CD4-positive, alpha-beta T cell treated with Interleukin-4 for 1 hour (primary cell): Measurements from ENCODE around the gene PTBP1.
A peak's percentile ranks its signal among the peaks of the same experiment; 100 is the strongest.
"Not testable (repeated sequence)": the region's sequence is repeated elsewhere in the genome, so short reads cannot be mapped to it uniquely, and the experiment has no call there.

ENCODE experiments used
- DNase-seq, 2 donors: peaks; one replicate each; pipeline ENCODE4 v3.0.0-alpha.2; 2020 to 2022

The PTBP1 gene

DNA sequence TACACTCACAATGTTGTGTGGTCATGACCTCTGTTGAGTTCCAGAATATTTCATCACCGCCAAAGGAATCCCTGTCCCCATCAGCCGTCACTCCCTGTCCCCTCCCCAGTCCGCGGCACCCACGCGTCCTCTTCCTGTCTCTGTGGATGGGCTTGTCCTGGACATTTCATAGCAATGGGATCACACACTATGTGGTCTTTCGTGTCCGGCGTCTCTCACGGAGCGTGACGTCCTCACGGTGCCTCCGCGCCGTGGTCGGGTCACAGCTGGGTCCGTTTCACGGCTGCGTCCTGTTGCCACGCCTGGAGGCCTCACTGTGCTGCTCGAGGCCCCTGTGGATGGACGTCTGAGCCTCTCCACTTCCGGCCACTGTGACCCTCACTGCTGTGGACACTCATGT, 37.0 kb downstream of the PTBP1 start:
- DNase-seq, result no peak

DNA sequence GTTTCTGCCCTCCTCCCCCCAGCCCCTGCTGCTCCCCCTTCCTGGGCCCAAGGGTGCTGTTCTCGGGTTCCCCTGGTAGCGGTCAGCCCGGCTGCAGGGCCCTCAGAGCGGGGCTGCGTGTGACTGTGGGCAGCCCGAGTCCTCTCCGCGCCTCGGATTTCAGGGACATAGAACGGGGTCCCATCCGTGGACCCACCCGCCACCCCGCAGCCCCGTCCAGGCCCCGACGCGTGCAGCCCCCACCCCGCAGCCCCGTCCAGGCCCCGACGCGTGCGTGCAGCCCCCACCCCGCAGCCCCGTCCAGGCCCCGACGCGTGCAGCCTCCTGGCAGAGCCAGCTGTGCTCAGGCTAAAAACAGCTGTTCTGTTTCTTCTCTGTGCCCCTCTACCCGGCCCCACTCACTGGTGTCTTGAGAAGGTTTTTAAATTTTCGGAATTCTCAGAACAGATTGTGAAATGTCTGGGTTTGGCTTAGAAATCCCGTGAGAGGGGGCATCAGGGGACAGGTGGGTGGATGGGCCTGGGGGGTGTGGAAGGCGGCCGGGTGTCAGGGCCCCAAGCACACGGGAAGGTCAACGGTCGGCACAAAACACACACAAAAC, 38.1 kb downstream of the PTBP1 start:
- DNase-seq, result no peak

DNA sequence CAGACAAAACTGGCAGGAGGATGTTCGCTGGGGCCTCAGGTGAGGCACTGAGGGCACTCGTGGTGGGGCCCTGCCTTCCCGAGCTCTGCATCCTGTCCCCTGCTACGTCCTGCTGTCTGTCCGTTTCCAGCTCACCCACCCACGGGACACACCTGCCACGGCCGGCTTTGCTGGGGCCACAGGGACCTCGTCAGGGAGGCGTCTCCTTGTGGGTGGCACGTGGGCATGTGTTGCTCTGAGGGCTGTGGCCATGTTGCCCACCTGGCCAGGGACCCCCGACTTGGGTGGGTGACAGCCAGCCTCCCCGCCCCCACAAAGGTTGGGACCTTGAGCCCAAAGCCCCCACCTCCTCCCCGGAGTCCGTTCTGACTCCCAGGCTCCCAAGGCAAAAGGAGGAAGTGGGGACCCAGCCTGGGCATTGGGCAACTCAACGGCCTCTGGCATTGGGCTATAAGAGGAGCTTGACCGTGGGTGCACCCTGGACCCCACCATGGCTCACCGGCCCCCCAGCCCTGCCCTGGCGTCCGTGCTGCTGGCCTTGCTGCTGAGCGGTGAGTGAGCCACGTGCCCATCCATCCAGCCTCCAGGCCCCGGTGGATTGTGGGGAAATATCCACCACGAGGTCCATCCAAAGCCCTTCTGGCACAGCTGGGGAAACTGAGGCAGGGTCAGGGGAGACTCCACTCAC, 43.4 kb downstream of the PTBP1 start, which contains the start of gene PRTN3:
PRTN3 (plus strand) TSS at position 481 of the 688 bp plus-strand sequence; CDS start at position 491, 10 bp downstream.
- peak in 1 of 2 donors; percentile 26 for DNase-seq

DNA sequence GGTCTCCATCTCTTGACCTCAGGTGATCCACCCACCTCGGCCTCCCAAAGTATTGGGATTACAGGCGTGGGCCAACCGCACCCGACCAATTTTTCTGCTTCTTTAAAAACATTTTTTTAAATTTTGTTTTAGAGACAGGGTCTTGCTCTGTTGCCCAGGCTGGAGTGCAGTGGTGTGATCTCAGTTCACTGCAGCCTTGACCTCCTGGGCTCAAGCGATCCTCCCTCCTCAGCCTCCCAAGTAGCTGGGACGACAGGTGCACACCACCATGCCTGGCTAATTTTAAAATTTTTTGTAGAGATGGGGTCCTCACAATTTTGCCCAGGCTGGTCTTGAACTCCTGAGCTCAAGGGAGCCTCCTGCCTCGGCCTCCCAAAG, 45.5 kb downstream of the PTBP1 start:
- DNase-seq, result not testable (repeated sequence)

DNA sequence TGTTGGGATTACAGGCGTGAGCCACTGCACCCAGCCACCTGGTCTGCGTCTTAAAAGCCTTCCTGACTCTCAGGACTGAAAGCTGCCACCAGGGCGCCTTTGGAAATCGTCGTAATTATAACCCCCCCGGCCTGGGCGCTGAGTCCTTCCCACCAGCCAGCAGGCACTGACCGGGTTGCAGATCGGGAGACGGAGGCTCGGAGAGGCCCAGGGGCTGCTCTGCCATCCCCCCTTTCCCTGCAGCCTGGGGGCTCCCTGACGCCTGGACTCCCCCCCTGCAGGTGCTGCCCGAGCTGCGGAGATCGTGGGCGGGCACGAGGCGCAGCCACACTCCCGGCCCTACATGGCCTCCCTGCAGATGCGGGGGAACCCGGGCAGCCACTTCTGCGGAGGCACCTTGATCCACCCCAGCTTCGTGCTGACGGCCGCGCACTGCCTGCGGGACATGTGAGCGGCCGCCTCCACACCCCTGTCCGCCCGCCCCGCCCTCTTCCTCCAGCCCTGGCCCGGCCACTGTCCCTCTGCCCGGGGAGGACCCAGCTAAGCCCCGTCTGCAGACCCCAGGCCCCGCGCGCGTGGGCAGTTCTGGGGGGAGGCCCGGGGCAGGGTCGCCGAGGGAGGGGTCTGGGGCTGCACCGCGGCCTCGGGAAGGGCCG, 46.1 kb downstream of the PTBP1 start:
- DNase-seq, result no peak

DNA sequence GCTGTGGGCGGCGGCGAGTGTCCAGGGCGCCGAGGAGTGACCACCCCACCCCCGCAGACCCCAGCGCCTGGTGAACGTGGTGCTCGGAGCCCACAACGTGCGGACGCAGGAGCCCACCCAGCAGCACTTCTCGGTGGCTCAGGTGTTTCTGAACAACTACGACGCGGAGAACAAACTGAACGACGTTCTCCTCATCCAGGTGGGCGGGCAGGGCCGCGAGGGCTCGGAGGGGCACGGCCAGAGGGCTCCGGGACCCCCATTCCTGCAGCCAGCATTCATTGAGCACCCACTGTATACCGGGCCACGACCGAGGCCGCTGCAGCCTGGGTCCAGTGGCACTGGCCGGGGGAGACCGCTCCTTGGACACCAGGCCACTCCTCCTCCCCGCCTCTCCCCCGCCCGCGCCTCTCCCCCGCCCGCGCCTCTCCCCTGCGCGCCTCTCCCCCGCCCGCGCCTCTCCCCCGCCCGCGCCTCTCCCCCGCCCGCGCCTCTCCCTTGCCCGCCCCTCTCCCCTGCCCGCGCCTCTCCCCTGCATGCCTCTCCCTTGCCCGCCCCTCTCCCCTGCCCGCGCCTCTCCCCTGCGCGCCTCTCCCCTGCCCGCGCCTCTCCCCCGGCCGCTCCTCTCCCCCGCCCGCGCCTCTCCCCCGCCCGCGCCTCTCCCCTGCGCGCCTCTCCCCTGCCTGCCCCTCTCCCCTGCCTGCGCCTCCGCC, 46.7 kb downstream of the PTBP1 start:
- no peak for DNase-seq

DNA sequence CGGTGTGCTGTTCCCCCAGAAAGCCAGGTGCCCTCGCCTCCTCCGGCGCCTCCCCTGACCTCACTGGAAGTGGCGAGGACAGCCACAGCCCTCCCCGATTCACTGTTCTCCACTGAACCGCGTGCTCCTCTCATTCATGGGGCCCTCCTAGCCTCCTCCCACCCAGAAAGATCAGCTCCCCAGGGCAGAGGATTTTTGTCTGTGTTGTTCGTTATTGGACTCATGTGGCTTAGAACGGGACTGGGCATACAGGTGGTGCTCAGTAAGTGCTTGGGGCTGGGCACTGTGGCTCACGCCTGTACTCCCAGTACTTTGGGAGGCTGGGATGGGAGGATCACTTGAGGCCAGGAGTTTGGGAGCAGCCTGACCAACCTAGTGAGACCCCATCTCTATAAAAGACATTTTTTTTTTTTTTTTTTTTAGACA, 47.3 kb downstream of the PTBP1 start:
- DNase-seq, result no peak

DNA sequence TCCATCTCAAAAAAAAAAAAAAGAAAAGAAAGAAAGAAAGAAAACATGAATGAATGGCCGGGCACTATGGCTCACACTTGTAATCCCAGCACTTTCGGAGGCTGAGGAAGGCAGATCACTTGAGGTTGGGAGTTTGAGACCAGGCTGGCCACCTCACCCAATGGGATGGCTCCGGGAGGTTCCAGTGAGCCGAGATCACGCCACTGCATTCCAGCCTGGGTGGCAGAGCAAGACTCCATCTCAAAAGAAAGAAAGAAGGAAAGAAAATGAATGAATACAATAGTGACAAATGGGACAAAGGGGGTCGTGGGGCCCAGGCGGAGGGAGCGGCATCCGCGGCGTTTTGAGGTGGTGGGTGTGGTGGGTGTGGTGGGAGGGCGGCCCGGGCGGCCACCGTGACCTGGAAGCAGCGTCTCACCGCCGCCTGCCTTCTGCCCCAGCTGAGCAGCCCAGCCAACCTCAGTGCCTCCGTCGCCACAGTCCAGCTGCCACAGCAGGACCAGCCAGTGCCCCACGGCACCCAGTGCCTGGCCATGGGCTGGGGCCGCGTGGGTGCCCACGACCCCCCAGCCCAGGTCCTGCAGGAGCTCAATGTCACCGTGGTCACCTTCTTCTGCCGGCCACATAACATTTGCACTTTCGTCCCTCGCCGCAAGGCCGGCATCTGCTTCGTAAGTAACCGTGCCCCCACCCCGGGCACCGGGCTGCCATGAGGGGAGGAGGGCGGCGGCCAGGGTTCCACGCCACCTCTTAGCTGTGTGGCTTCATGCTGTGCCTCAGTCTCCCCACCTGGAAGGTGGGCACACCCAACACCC, 48.7 kb downstream of the PTBP1 start:
- no peak for DNase-seq

DNA sequence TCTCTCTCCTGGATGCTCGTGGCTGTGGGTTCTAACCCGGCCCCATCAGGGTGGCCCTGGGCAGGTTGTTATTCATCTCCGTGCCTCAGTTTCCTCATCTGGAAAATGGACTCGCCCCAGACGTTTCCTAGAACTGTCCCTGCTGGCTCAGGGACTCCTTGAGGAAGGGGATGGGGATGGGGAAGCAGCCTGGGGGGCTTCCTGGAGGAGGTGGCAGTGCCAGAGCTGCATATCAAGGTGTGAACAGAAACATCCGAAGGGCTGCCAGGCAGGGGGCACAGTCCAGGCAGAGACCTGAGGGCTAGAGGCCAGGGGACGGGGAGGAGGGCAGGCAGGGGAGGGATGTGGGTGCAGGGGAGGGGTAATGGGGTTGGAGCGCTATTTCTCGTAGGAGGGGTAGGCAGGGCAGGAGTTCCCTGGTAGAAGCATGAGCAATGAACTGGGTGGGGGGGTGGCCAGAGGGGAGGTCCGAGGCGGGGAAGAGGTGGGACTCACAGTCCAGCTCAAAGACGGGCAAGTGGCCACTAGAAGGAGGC, 51.2 kb downstream of the PTBP1 start:
- no peak for DNase-seq

DNA sequence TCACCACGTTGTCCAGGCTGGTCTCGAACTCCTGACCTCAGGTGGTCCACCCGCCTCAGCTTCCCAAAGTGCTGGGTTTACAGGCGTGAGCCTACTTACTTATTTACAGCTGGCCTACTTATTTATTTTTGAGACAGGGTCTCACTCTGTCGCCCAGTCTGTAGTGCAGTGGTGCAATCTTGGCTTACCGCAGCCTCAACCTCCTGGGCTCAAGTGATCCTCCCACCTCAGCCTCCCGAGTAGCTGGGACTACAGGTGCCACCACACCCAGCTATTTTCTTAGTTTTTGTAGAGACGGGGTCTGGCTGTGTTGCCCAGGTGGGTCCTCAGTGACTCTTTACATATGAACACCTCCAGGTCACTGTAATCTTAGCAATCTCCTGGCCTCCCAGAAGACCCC, 51.9 kb downstream of the PTBP1 start:
- not testable (repeated sequence) for DNase-seq

DNA sequence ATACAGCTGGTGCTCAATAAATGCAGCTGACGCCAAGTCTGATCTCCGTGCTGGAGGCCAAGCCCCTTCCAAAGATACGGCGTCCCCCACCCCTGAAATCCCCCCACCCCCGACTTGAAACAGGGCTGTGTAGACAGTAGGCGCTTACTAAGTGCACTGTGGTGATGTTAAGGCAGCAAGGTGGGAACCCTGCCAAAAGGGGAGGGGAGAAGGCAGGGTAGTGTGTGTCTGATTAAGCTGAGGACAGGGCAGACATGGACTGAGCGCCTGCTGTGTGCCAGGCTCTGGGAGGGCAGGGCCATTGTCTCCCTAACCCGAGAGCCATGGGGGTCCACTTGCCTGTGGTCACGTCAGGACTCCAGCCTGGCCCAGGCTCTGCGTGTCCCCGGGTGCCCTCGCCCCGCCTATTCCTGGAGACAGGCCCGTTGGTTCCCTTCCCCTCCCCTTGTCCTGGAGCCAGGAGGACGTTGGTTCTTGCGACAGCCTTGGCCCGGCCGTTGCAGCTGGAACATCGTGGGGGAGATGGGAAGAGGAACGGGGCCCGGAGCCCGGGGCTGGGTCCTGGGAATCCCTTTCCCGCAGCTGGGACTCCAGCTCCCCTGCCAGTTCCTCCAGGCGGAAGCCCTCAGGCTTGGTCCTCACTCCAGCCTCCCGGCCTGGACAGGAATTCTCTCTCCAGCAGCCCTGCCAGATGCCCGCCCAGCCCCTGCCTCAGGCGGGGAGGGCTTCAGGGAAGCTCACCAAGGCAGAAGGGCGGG, 53.1 kb downstream of the PTBP1 start:
- DNase-seq, result no peak

DNA sequence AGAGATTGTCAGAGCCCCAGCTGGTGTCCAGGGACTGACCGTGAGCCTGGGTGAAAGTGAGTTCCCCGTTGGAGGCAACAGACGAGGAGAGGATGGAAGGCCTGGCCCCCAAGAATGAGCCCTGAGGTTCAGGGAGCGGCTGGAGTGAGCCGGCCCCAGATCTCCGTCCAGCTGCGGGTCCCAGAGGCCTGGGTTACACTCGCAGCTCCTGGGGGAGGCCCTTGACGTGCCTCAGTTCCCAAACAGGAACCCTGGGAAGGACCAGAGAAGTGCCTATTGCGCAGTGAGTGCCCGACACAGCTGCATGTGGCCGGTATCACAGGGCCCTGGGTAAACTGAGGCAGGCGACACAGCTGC, 53.7 kb downstream of the PTBP1 start:
- DNase-seq, result no peak

DNA sequence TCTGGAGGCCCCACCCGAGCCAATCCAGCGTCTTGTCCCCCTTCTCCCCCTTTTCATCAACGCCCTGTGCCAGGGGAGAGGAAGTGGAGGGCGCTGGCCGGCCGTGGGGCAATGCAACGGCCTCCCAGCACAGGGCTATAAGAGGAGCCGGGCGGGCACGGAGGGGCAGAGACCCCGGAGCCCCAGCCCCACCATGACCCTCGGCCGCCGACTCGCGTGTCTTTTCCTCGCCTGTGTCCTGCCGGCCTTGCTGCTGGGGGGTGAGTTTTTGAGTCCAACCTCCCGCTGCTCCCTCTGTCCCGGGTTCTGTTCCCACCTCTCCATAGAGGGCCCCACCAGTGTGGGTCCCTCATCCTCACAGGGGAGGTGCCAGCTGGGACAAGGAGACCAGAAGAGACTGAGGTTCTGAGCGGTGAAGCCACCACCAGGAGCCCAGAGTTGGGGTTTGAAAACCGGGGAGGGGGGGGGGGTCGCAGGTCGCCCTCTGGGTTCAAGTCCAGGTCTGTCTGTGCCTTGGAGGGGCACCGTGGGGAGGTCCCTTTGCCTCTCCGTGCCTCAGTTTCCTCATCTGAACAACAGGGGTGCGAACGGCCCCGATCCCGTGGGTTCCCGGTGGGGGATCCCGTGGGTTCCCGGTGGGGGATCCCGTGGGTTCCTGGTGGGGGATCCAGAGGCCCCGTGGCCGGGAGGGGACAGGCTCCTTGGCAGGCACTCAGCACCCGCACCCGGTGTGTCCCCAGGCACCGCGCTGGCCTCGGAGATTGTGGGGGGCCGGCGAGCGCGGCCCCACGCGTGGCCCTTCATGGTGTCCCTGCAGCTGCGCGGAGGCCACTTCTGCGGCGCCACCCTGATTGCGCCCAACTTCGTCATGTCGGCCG, 55.1 kb downstream of the PTBP1 start, which contains the start of gene ELANE:
ELANE (plus strand) TSS at position 168 of the 878 bp plus-strand sequence; CDS start at position 194, 26 bp downstream.
- DNase-seq, result no peak

DNA sequence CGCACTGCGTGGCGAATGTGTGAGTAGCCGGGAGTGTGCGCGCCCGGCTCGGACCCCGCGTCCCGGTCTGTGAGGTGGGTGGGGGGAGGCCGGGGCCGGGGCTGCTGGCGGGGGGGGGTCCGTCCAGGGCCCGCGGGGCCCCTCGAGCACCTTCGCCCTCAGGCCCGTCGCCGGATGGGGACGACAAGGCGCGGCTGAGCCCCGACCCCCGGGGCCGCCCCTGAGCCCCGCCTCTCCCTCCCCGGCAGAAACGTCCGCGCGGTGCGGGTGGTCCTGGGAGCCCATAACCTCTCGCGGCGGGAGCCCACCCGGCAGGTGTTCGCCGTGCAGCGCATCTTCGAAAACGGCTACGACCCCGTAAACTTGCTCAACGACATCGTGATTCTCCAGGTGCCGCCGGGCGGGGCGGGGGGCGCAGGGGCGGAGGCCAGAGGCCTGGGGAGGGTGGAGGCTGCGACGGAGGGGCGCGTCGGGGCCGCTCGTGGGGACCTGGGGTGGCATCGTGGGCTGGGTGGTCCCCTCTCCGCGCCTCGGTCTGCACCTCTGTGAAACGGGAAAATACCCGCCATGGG, 55.8 kb downstream of the PTBP1 start:
- DNase-seq, result no peak

DNA sequence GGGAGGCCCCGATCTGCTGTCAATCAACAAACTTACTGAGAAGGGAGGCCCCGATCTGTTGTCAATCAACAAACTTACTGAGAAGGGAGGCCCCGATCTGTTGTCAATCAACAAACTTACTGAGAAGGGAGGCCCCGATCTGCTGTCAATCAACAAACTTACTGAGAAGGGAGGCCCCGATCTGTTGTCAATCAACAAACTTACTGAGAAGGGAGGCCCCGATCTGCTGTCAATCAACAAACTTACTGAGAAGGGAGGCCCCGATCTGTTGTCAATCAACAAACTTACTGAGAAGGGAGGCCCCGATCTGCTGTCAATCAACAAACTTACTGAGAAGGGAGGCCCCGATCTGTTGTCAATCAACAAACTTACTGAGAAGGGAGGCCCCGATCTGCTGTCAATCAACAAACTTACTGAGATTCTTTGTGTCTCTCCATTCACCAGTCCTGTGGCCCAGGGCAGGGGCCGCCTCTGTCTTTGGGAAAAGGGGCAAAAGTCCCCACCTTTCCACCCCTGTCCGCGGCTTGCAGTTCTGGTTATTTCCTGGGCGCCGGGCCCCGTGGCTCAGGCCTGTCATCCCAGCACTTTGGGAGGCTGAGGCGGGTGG, 56.5 kb downstream of the PTBP1 start:
- not testable (repeated sequence) for DNase-seq

DNA sequence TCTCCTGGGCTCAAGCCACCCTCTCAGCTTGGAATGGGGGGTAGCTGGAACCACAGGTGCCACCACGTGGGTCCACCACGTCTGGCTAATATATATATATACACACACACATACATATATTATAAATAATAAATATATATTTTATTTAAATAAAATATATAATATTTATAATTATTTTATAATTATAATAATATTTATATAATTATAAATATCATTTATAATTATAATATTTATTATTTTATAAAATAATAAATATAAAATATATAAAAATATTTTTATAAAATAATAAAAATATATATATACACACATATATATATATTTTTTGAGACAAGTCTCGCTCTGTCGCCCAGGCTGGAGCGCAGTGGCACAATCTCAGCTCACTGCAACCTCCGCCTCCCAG, 57.3 kb downstream of the PTBP1 start:
- no peak for DNase-seq

DNA sequence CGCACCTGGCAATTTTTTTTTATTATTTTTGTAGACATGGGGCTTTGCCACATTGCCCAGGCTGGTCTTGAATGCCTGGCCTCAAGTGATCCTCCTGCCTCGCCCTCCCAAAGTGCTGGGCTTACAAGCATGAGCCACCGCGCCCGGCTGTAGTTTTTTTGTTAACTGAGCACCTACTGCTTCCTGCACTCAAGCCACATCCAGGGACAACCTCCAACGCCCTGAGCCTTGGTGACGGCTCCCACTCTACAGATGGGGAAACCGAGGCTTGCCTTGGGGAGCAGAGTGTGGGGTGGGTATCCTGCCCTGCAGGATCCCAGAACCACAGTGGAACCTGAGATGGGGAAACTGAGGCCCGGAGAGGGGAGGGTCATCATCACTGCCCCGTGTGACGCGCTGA, 57.9 kb downstream of the PTBP1 start:
- no peak for DNase-seq

DNA sequence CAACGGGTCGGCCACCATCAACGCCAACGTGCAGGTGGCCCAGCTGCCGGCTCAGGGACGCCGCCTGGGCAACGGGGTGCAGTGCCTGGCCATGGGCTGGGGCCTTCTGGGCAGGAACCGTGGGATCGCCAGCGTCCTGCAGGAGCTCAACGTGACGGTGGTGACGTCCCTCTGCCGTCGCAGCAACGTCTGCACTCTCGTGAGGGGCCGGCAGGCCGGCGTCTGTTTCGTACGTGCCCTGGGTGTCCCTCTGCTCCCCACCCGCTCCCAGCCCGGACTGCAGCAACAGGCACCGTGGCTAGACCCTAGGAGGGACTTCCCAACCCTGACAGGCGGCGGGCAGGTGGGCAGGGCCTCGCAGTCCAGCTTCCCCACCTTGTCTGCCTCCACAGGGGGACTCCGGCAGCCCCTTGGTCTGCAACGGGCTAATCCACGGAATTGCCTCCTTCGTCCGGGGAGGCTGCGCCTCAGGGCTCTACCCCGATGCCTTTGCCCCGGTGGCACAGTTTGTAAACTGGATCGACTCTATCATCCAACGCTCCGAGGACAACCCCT, 58.4 kb downstream of the PTBP1 start:
- no peak for DNase-seq

DNA sequence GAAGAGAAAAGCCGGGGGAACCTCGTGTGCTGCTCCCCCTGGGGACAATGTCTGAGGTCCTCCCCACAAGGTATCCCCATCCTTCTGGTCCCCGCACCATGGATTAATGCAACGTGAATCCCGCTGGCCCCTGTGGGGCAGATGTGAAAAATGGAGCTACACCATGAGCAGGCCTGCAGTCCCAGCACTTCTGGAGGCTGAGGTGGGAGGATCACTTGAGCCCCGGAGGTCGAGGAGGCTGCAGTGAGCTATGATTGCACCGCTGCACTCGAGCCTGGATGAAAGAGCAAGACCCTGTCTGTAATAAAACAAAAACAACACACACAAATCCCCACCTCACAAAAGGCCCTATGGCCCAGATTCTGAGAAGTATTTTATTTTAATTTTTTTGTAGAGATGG, 61.0 kb downstream of the PTBP1 start:
- no peak for DNase-seq
